GM18519 (cell line): ENCODE results near the gene JPH2.

ENCODE experiments used
- ATAC-seq: cut with Tn5 transposase; IDR thresholded peaks from one replicate; pipeline ENCODE4 v1.9.1; 2021; ENCODE audit warnings: mild to moderate bottlenecking, moderate library complexity; ENCODE audit not compliant: unreplicated experiment, low FRiP score

JPH2 gene

DNA sequence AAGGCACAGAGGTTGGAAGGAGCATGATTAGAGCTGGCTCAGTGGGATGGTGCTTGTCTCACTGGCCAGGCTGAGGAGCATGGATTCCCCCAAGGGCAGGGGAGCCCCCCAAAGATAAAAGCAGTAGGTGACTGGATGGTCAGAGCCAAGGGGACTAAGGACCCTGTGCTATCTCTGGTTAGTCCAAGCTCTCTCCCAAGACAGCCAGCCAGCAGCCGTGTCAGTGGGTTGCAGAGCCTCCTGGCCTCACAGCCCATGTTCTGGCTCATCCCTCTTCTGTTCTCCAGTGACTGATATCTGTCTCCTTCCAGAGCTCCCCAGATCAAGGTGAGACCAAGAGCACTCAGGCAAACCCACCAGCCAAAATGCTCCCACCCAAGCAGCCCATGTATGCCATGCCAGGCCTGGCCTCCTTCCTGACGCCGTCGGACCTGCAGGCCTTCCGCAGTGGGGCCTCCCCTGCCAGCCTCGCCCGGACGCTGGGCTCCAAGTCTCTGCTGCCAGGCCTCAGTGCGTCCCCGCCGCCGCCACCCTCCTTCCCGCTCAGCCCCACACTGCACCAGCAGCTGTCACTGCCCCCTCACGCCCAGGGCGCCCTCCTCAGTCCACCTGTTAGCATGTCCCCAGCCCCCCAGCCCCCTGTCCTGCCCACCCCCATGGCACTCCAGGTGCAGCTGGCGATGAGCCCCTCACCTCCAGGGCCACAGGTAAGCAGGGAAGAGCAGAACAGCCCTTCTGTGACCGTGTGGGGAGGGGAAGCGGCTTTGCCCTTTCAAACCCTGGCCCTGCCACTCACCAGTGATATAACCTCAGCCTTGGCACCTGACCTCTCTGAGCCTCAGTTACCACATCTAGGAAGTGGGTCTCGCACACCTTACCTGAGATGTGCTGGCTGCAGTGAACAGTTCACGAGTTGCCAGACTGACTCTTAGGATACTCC is 121.3 kb downstream of the JPH2 start:
- no peak for ATAC-seq

DNA sequence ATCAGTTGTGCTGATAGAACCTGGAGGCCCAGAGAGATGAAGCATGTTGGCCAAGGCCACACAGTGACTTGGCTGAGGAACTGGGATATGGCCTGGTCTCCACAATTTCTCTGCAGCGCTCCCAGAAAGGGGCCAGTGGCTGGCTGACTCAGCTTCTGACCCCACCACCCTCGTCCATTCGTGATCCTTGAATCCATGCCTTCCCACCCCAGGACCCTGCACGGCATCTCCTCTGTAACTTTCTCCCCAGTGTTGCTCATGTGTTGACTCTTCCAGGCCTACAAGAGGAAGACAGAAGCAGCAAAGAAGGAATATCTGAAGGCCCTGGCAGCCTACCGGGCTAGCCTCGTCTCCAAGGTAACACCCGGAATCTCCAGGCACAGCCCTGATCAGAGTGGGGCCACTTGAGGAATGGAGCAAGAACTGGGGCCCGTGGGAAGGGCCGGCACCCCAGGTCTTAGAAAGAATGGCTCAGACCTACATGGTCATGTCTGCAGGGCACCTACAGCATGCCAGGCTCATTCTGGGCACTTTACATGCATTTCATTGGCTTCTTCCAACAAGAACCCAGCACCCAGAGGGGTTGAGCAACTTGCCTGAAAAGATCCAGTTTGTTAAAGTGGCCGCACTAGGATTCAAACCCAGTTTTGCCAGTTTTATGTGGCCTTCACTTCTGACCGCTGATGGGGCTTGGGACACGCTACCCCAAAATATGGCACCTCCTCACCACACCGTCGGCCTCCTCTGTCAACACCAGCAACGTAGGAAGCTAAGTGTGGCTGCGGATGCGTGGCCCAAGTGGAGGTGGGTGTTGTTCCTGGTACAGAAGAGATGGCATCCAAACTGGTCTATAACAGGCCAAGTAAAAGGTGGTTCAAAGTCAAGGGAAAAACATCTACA is 122.2 kb downstream of the JPH2 start:
- ATAC-seq = no peak
